GM12878 (cell line): Measurements from ENCODE around the gene INHBC. TPM values are rescaled to one million over a fixed set of nuclear protein-coding genes. Genes with fewer than 3 reads are reported as not detected.

Source experiments
- ATAC-seq: fragments of 200-7000 bp; cut with Tn5 transposase; 3 replicates; pipeline ENCODE4 v1.9.1; 2020; ENCODE audit warnings: mild to moderate bottlenecking, moderate library complexity
- BruUV-seq: library from RNA; stranded (reverse); fragments of 400-500 nt; replicated peaks from 2 replicates; lab custom pipeline; 2021; lab: Mats Ljungman, UMichigan
- CTCF ChIA-PET: fragments of 300-600 bp; sonication (Branson Sonifier 250); formaldehyde crosslinking; extraction: SDS; loops from one replicate; lab custom pipeline; 2021; ENCODE audit warnings: inconsistent platforms; lab: Yijun Ruan, JAX
- POLR2A ChIA-PET: fragments of 350-600 bp; formaldehyde crosslinking; extraction: SDS; loops from one replicate; lab custom pipeline; 2021; ENCODE audit warnings: inconsistent platforms; lab: Charles Lee
- RAD21 ChIA-PET: fragments of 300-600 bp; sonication (Branson Sonifier 250); formaldehyde crosslinking; loops from one replicate; lab custom pipeline; 2023; ENCODE audit warnings: antibody characterized with exemption; ENCODE audit not compliant: unreplicated experiment; lab: Charles Lee
- SMC1A ChIA-PET: fragments of 300-600 bp; sonication (Branson Sonifier 250); formaldehyde crosslinking; loops from one replicate; lab custom pipeline; 2023; ENCODE audit not compliant: unreplicated experiment, uncharacterized antibody; lab: Charles Lee
- DNase-seq: peaks from one replicate; pipeline ENCODE4 v3.0.0-alpha.2; 2011; ENCODE audit warnings: low read depth, low spot score
- FAIRE-seq: peaks from 3 replicates; lab custom pipeline; 2011; peaks lifted over from hg19 to GRCh38; lab: Jason Lieb, UNC
- H2AFZ ChIP-seq: 2 replicates; pipeline ENCODE4 v1.6.0; 2011; ENCODE audit warnings: low read depth, low read length, control low read depth; ENCODE audit not compliant: control insufficient read depth
- H3K27ac ChIP-seq: 2 replicates; pipeline ENCODE4 v1.5.1; 2011; ENCODE audit warnings: control low read depth; ENCODE audit not compliant: control insufficient read depth, insufficient read depth
- H3K27me3 ChIP-seq, 2 experiments: replicated peaks in 1 of 2; 2 replicates each; pipeline versions ENCODE4 v1.6.0 to v1.6.1; 2011; ENCODE audit warnings: low read length in 1 of 2; ENCODE audit not compliant: control insufficient read depth in 2 of 2, insufficient read depth in 2 of 2
- H3K36me3 ChIP-seq, 2 experiments: 2 replicates each; pipeline ENCODE4 v1.5.1; 2011; ENCODE audit warnings: low read length in 1 of 2; ENCODE audit not compliant: control insufficient read depth in 2 of 2, insufficient read depth in 2 of 2
- H3K4me1 ChIP-seq: 2 replicates; pipeline ENCODE4 v1.6.1; 2011; ENCODE audit warnings: mild to moderate bottlenecking, low read length, moderate library complexity, mixed read lengths; ENCODE audit not compliant: control insufficient read depth, insufficient read depth
- H3K4me2 ChIP-seq: 2 replicates; pipeline ENCODE4 v1.6.0; 2011; ENCODE audit warnings: control low read depth; ENCODE audit not compliant: control insufficient read depth, insufficient read depth
- H3K4me3 ChIP-seq: fragments of 200-600 bp; sonication (generic); 2 replicates; pipeline ENCODE4 v1.5.1; 2016
- H3K79me2 ChIP-seq: 2 replicates; pipeline ENCODE4 v1.6.0; 2011; ENCODE audit warnings: low read length; ENCODE audit not compliant: control insufficient read depth, insufficient read depth
- H3K9ac ChIP-seq: 2 replicates; pipeline ENCODE4 v1.8.0; 2011; ENCODE audit warnings: low read length, control low read depth, mixed read lengths; ENCODE audit not compliant: control insufficient read depth, insufficient read depth
- H3K9me3 ChIP-seq: replicated peaks from 3 replicates; pipeline ENCODE4 v1.5.1; 2011; ENCODE audit warnings: mild to moderate bottlenecking, low read length; ENCODE audit not compliant: control insufficient read depth, insufficient read depth
- H4K20me1 ChIP-seq: 2 replicates; pipeline ENCODE4 v1.6.0; 2011; ENCODE audit not compliant: control insufficient read depth, insufficient read depth
- BACH1 ChIP-seq: fragments of 450-650 bp; IDR thresholded peaks from 2 replicates; pipeline ENCODE4 v1.6.1; 2017; ENCODE audit warnings: mild to moderate bottlenecking, borderline replicate concordance
- E2F8 ChIP-seq: fragments of 450-650 bp; IDR thresholded peaks from 2 replicates; pipeline ENCODE4 v1.6.1; 2018; ENCODE audit warnings: mild to moderate bottlenecking, low read depth, moderate library complexity; ENCODE audit not compliant: partially characterized antibody
- ESRRA ChIP-seq: IDR thresholded peaks from 2 replicates; pipeline ENCODE4 v1.6.1; 2012; ENCODE audit warnings: mild to moderate bottlenecking, low read length, improper control_type of control experiment
- JUND ChIP-seq: IDR thresholded peaks from 2 replicates; pipeline ENCODE4 v1.6.1; 2012; ENCODE audit warnings: low read depth, mild to moderate bottlenecking, low read length, improper control_type of control experiment, moderate library complexity
- RAD21 ChIP-seq: IDR thresholded peaks from 2 replicates; pipeline ENCODE4 v1.6.1; 2011; ENCODE audit warnings: mild to moderate bottlenecking, low read depth, low read length, moderate library complexity; ENCODE audit not compliant: insufficient read depth
- RCOR1 ChIP-seq: conservative IDR thresholded peaks from 2 replicates; pipeline ENCODE4 v1.6.1; 2012; ENCODE audit warnings: low read depth, low read length, improper control_type of control experiment
- SMC3 ChIP-seq: IDR thresholded peaks from 2 replicates; pipeline ENCODE4 v1.6.1; 2011; ENCODE audit warnings: low read length, improper control_type of control experiment, borderline replicate concordance
- SREBF1 ChIP-seq: IDR thresholded peaks from 2 replicates; pipeline ENCODE4 v1.6.1; 2012; ENCODE audit warnings: mild to moderate bottlenecking, low read length
- SUZ12 ChIP-seq: fragments of 200-600 bp; sonication (generic); IDR thresholded peaks from one replicate; pipeline ENCODE4 v1.6.1; 2018; ENCODE audit warnings: antibody characterized with exemption, mild to moderate bottlenecking; ENCODE audit not compliant: unreplicated experiment
- WGBS: methylation state at CpG from one replicate; pipeline ENCODE4 v1.1.6; 2016; ENCODE audit warnings: low lambda C conversion rate; ENCODE audit not compliant: insufficient replicate concordance, insufficient coverage; ENCODE audit errors: missing lambda C conversion rate; 5-methylcytosine and 5-hydroxymethylcytosine counted together
- in situ Hi-C: fragments of 300-500 bp; cut with MboI; formaldehyde crosslinking; loops from 9 replicates; pipeline ENCODE4 v1.14.3; 2018; ENCODE audit warnings: mixed read lengths
- intact Hi-C: fragments of 100-400 bp; cut with micrococcal nuclease; formaldehyde crosslinking; loops from one replicate; pipeline ENCODE4 v1.14.2; 2022; ENCODE audit not compliant: unreplicated experiment
- polyA plus RNA-seq, 11 experiments: library from polyadenylated mRNA; depleted of rRNA in 4 of 11; unstranded in 6 of 11; stranded (reverse) in 5 of 11; fragments of >200 nt; fragmentation: Nextera tagmentation in 4 of 11; fragmentation: Illumina TruSeq in 1 of 11; extraction: Ambion mirVana in 4 of 11; extraction: Trizol in 1 of 11; gene quantifications; 1 replicate in 1 of 11; 2 replicates in 10 of 11; pipeline versions ENCODE4 v1.2.1 to v1.2.3, GENCODE V29; 2011 to 2016; ENCODE audit warnings: inconsistent platforms in 2 of 11, missing spikeins in 2 of 11, low read depth in 1 of 11
- total RNA-seq, 4 experiments: library from RNA; depleted of rRNA in 3 of 4; stranded (reverse); fragments of >200 nt in 3 of 4; fragmentation: Illumina TruSeq in 1 of 4; extraction: Trizol in 1 of 4; gene quantifications; 2 replicates each; pipeline versions ENCODE4 v1.2.1 to v1.2.3, GENCODE V29; 2013 to 2021
- TF ChIP-seq, protein P1 (sequence below): fragments of 450-650 bp; IDR thresholded peaks from 2 replicates; pipeline ENCODE4 v1.6.1; 2017; ENCODE audit warnings: antibody characterized with exemption, mild to moderate bottlenecking, moderate library complexity
- TF ChIP-seq, protein P2 (sequence below): IDR thresholded peaks from 2 replicates; pipeline ENCODE4 v1.6.1; 2011; ENCODE audit warnings: borderline replicate concordance, low read depth, mild to moderate bottlenecking, moderate library complexity, mixed read lengths, low read length; ENCODE audit not compliant: insufficient read depth; ENCODE audit errors: extremely low read length
- TF ChIP-seq, protein P3 (sequence below): IDR thresholded peaks from 2 replicates; pipeline ENCODE4 v1.6.1; 2012; ENCODE audit warnings: low read depth, low read length, improper control_type of control experiment

Gene INHBC
- total and polyA plus RNA-seq, 10 of the 15 experiments (the other 5 are each of a cell fraction or from before 2014, with no cell fraction given): 0.04 to 0.22 (median 0.13) TPM; not detected in 5

DNA sequence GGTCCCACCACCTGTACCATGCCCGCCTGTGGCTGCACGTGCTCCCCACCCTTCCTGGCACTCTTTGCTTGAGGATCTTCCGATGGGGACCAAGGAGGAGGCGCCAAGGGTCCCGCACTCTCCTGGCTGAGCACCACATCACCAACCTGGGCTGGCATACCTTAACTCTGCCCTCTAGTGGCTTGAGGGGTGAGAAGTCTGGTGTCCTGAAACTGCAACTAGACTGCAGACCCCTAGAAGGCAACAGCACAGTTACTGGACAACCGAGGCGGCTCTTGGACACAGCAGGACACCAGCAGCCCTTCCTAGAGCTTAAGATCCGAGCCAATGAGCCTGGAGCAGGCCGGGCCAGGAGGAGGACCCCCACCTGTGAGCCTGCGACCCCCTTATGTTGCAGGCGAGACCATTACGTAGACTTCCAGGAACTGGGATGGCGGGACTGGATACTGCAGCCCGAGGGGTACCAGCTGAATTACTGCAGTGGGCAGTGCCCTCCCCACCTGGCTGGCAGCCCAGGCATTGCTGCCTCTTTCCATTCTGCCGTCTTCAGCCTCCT, 21.6 kb downstream of the INHBC start (continued):
- TF ChIP-seq SMC3 (peak; percentile 54; the same call in 1 of the 2 replicates), SREBF1 (no peak), RAD21 (peak; percentile 47)
- TF ChIP-seq, protein P1, sequence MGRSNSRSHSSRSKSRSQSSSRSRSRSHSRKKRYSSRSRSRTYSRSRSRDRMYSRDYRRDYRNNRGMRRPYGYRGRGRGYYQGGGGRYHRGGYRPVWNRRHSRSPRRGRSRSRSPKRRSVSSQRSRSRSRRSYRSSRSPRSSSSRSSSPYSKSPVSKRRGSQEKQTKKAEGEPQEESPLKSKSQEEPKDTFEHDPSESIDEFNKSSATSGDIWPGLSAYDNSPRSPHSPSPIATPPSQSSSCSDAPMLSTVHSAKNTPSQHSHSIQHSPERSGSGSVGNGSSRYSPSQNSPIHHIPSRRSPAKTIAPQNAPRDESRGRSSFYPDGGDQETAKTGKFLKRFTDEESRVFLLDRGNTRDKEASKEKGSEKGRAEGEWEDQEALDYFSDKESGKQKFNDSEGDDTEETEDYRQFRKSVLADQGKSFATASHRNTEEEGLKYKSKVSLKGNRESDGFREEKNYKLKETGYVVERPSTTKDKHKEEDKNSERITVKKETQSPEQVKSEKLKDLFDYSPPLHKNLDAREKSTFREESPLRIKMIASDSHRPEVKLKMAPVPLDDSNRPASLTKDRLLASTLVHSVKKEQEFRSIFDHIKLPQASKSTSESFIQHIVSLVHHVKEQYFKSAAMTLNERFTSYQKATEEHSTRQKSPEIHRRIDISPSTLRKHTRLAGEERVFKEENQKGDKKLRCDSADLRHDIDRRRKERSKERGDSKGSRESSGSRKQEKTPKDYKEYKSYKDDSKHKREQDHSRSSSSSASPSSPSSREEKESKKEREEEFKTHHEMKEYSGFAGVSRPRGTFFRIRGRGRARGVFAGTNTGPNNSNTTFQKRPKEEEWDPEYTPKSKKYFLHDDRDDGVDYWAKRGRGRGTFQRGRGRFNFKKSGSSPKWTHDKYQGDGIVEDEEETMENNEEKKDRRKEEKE: no peak

DNA sequence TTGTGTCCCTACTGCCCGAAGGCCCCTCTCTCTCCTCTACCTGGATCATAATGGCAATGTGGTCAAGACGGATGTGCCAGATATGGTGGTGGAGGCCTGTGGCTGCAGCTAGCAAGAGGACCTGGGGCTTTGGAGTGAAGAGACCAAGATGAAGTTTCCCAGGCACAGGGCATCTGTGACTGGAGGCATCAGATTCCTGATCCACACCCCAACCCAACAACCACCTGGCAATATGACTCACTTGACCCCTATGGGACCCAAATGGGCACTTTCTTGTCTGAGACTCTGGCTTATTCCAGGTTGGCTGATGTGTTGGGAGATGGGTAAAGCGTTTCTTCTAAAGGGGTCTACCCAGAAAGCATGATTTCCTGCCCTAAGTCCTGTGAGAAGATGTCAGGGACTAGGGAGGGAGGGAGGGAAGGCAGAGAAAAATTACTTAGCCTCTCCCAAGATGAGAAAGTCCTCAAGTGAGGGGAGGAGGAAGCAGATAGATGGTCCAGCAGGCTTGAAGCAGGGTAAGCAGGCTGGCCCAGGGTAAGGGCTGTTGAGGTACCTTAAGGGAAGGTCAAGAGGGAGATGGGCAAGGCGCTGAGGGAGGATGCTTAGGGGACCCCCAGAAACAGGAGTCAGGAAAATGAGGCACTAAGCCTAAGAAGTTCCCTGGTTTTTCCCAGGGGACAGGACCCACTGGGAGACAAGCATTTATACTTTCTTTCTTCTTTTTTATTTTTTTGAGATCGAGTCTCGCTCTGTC, 22.3 kb downstream of the INHBC start:
- H3K79me2 ChIP-seq: no peaks in the 10 kb centered on the region
- no peak overlapping the region for H2AFZ ChIP-seq
- ChIA-PET SMC1A (interaction anchor here (1.4 to 7.6 kb wide), 5 partner anchors 20 to 193 kb away, joined by 4 to 226 read pairs (median 20); no protein-coding TSS in a partner anchor), POLR2A (interaction anchor here (0.5 to 2.2 kb wide), 4 partner anchors 20 to 206 kb away, joined by 3 to 9 read pairs (median 5); partner anchors contain the start of gene STAC3), RAD21 (interaction anchor here (2.8 to 6.8 kb wide), 3 partner anchors 20 to 212 kb away, joined by 10 to 224 read pairs (median 85); partner anchors contain the start of gene STAC3), CTCF (interaction anchor here (0.6 to 11.0 kb wide), 16 partner anchors 12 to 1097 kb away, joined by 3 to 540 read pairs (median 19); partner anchors contain the start of genes ARHGAP9, INHBC and SHMT2)
- no peaks in the 10 kb centered on the region for H3K9me3 ChIP-seq
- H3K27ac ChIP-seq: no peak overlapping the region
- TF ChIP-seq ESRRA (no peak), JUND (no peak), RCOR1 (no peak), BACH1 (no peak), E2F8 (no peak), SUZ12 (no peak)
- TF ChIP-seq, protein P2, sequence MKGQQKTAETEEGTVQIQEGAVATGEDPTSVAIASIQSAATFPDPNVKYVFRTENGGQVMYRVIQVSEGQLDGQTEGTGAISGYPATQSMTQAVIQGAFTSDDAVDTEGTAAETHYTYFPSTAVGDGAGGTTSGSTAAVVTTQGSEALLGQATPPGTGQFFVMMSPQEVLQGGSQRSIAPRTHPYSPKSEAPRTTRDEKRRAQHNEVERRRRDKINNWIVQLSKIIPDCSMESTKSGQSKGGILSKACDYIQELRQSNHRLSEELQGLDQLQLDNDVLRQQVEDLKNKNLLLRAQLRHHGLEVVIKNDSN: no peak
- TF ChIP-seq, protein P3, sequence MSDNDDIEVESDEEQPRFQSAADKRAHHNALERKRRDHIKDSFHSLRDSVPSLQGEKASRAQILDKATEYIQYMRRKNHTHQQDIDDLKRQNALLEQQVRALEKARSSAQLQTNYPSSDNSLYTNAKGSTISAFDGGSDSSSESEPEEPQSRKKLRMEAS: no peak
- H3K9ac ChIP-seq: no peak overlapping the region
- FAIRE-seq (no peak), DNase-seq (no peak), ATAC-seq (no peak)
- intact Hi-C loops (loop anchor here (5.0 kb wide), 1 partner anchor 165 kb away; no protein-coding TSS in a partner anchor), in situ Hi-C loops (loop anchor here (5.0 to 10.0 kb wide), 2 partner anchors 142 to 195 kb away; no protein-coding TSS in a partner anchor)
- peaks cover 21% of the 10 kb centered on the region for H3K4me1 ChIP-seq
- H4K20me1 ChIP-seq: 0 out of 2 replicates have a peak, but pooled peaks cover 2% of the 10 kb centered on the region
- H3K4me3 ChIP-seq: no peak overlapping the region
- no peak overlapping the region for H3K4me2 ChIP-seq
- no peaks in the 10 kb centered on the region for H3K36me3 ChIP-seq
- no TSS peak for BruUV-seq
- WGBS: 77% methylated on average over 6 of the region's 6 CpGs
- 0 out of 4 replicates have a peak, but pooled peaks cover 0 to 4% of the 10 kb centered on the region in 2 experiments for H3K27me3 ChIP-seq
